GM23338 (cell line): ENCODE measurements around the gene TTC33. TPM values are rescaled to one million over a fixed set of nuclear protein-coding genes. Genes with fewer than 3 reads are reported as not detected.

Source experiments
- ATAC-seq: fragments of 200-7000 bp; cut with Tn5 transposase; 3 replicates; pipeline ENCODE4 v1.9.1; 2020
- DNase-seq: peaks from one replicate; pipeline ENCODE4 v3.0.0-alpha.2; 2015; ENCODE audit warnings: low spot score
- H2AFZ ChIP-seq: fragments of 200-600 bp; sonication (generic); 2 replicates; pipeline ENCODE4 v1.8.0; 2016; ENCODE audit warnings: antibody characterized with exemption, mild to moderate bottlenecking, moderate library complexity
- H3F3A ChIP-seq: fragments of 200-600 bp; sonication (generic); replicated peaks from 2 replicates; pipeline ENCODE4 v1.8.0; 2017; ENCODE audit warnings: antibody characterized with exemption, mixed run types, low read depth
- H3K27ac ChIP-seq: fragments of 200-600 bp; sonication (generic); 2 replicates; pipeline ENCODE4 v1.6.1; 2016; ENCODE audit warnings: low read depth
- H3K27me3 ChIP-seq: fragments of 200-600 bp; sonication (generic); 2 replicates; pipeline ENCODE4 v1.8.0; 2016; ENCODE audit warnings: mild to moderate bottlenecking, mixed run types, moderate library complexity; ENCODE audit not compliant: insufficient read depth
- H3K36me3 ChIP-seq: fragments of 200-600 bp; sonication (generic); 2 replicates; pipeline ENCODE4 v1.8.0; 2016; ENCODE audit warnings: mild to moderate bottlenecking; ENCODE audit not compliant: insufficient read depth
- H3K4me1 ChIP-seq: fragments of 200-600 bp; sonication (generic); 2 replicates; pipeline ENCODE4 v1.8.0; 2016; ENCODE audit warnings: mild to moderate bottlenecking, moderate library complexity; ENCODE audit not compliant: insufficient read depth
- H3K4me2 ChIP-seq: fragments of 200-600 bp; sonication (generic); 2 replicates; pipeline ENCODE4 v1.7.1; 2017; ENCODE audit warnings: mixed run types
- H3K4me3 ChIP-seq: fragments of 200-600 bp; sonication (generic); 2 replicates; pipeline ENCODE4 v1.6.1; 2016; ENCODE audit warnings: mixed run types
- H3K79me2 ChIP-seq: fragments of 200-600 bp; sonication (generic); replicated peaks from 2 replicates; pipeline ENCODE4 v1.8.0; 2017; ENCODE audit warnings: mild to moderate bottlenecking; ENCODE audit not compliant: insufficient read depth
- H3K9me2 ChIP-seq: fragments of 200-600 bp; sonication (generic); 2 replicates; pipeline ENCODE4 v1.8.0; 2017; ENCODE audit not compliant: insufficient read depth
- H4K20me1 ChIP-seq: fragments of 200-600 bp; sonication (generic); replicated peaks from 2 replicates; pipeline ENCODE4 v1.8.0; 2017; ENCODE audit warnings: mild to moderate bottlenecking; ENCODE audit not compliant: insufficient read depth
- H3K27ac Mint-ChIP-seq: 2 replicates; pipeline ENCODE4 v1.8.0; 2020; ENCODE audit warnings: inconsistent platforms, mild to moderate bottlenecking, moderate library complexity, mixed read lengths
- H3K27me3 Mint-ChIP-seq: 3 replicates; pipeline ENCODE4 v1.8.0; 2022; ENCODE audit warnings: low read depth, mild to moderate bottlenecking, moderate library complexity, mixed read lengths, inconsistent platforms; ENCODE audit not compliant: insufficient read depth, poor library complexity
- H3K36me3 Mint-ChIP-seq: 3 replicates; pipeline ENCODE4 v1.8.0; 2021; ENCODE audit warnings: low read depth, mild to moderate bottlenecking, inconsistent platforms, moderate library complexity, mixed read lengths
- H3K4me1 Mint-ChIP-seq: 3 replicates; pipeline ENCODE4 v1.8.0; 2020; ENCODE audit warnings: mild to moderate bottlenecking, inconsistent platforms, mixed read lengths
- H3K4me3 Mint-ChIP-seq: 3 replicates; pipeline ENCODE4 v1.8.0; 2021; ENCODE audit warnings: moderate library complexity, mild to moderate bottlenecking, inconsistent platforms, mixed read lengths
- H3K9me3 Mint-ChIP-seq: 3 replicates; pipeline ENCODE4 v1.8.0; 2020; ENCODE audit warnings: moderate library complexity, mild to moderate bottlenecking, inconsistent platforms, mixed read lengths
- CREB1 ChIP-seq: fragments of 250-450 bp; sonication (Bioruptor Pico); IDR thresholded peaks from 2 replicates; pipeline ENCODE4 v1.5.0; 2020; ENCODE audit warnings: low read depth, mild to moderate bottlenecking, moderate library complexity
- CTCF ChIP-seq, 2 experiments: fragments of 200-600 bp in 1 of 2; sonication (generic) in 1 of 2; conservative IDR thresholded peaks; 2 replicates each; pipeline versions ENCODE4 v1.5.1 to v1.6.1; 2016 to 2017; ENCODE audit warnings: antibody characterized with exemption in 2 of 2, low read depth in 2 of 2, mild to moderate bottlenecking in 2 of 2, moderate library complexity in 1 of 2
- EZH2 ChIP-seq: fragments of 200-600 bp; sonication (generic); IDR thresholded peaks from one replicate; pipeline ENCODE4 v1.8.0; 2017; ENCODE audit warnings: antibody characterized with exemption, mild to moderate bottlenecking, low read depth; ENCODE audit not compliant: unreplicated experiment
- EZH2phosphoT487 ChIP-seq: fragments of 200-600 bp; sonication (generic); IDR thresholded peaks from one replicate; pipeline ENCODE4 v1.8.1; 2018; ENCODE audit warnings: antibody characterized with exemption; ENCODE audit not compliant: unreplicated experiment
- JUNB ChIP-seq: IDR thresholded peaks from one replicate; pipeline ENCODE4 v1.6.1; 2016; ENCODE audit warnings: antibody characterized with exemption; ENCODE audit not compliant: unreplicated experiment
- POLR2AphosphoS5 ChIP-seq: IDR thresholded peaks from 2 replicates; pipeline ENCODE4 v1.6.1; 2016; ENCODE audit warnings: antibody characterized with exemption, low read depth
- ZNF114 ChIP-seq: fragments of 250-450 bp; sonication (Bioruptor Pico); IDR thresholded peaks from 2 replicates; pipeline ENCODE4 v1.5.0; 2020; ENCODE audit warnings: mild to moderate bottlenecking, moderate library complexity
- polyA plus RNA-seq: library from polyadenylated mRNA; unstranded; fragments of >200 nt; fragmentation: Nextera tagmentation; extraction: Ambion mirVana; gene quantifications from 2 replicates; pipeline ENCODE4 v1.2.1, GENCODE V29; 2016
- total RNA-seq: library from RNA; depleted of rRNA; stranded (reverse); fragments of >200 nt; shearing (Covaris generic); gene quantifications from 2 replicates; pipeline ENCODE4 v1.2.3, GENCODE V29; 2014
- TF ChIP-seq, protein P1 (sequence below): IDR thresholded peaks from one replicate; pipeline ENCODE4 v1.6.1; 2018; ENCODE audit warnings: antibody characterized with exemption; ENCODE audit not compliant: unreplicated experiment
- TF ChIP-seq, protein P2 (sequence below): IDR thresholded peaks from 2 replicates; pipeline ENCODE4 v1.6.1; 2016; ENCODE audit warnings: antibody characterized with exemption

Gene TTC33
- total and polyA plus RNA-seq, 2 experiments from 2014 or later, result 4.1 to 11.5 TPM

GRCh38 chr5:40605295-40605958 lies 150.3 kb downstream of the TTC33 start (continued):
- TF ChIP-seq, protein P1, sequence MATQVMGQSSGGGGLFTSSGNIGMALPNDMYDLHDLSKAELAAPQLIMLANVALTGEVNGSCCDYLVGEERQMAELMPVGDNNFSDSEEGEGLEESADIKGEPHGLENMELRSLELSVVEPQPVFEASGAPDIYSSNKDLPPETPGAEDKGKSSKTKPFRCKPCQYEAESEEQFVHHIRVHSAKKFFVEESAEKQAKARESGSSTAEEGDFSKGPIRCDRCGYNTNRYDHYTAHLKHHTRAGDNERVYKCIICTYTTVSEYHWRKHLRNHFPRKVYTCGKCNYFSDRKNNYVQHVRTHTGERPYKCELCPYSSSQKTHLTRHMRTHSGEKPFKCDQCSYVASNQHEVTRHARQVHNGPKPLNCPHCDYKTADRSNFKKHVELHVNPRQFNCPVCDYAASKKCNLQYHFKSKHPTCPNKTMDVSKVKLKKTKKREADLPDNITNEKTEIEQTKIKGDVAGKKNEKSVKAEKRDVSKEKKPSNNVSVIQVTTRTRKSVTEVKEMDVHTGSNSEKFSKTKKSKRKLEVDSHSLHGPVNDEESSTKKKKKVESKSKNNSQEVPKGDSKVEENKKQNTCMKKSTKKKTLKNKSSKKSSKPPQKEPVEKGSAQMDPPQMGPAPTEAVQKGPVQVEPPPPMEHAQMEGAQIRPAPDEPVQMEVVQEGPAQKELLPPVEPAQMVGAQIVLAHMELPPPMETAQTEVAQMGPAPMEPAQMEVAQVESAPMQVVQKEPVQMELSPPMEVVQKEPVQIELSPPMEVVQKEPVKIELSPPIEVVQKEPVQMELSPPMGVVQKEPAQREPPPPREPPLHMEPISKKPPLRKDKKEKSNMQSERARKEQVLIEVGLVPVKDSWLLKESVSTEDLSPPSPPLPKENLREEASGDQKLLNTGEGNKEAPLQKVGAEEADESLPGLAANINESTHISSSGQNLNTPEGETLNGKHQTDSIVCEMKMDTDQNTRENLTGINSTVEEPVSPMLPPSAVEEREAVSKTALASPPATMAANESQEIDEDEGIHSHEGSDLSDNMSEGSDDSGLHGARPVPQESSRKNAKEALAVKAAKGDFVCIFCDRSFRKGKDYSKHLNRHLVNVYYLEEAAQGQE, result no peak
- TF ChIP-seq EZH2, result no peak
- no peak for TF ChIP-seq JUNB
- no peak for TF ChIP-seq CREB1
- TF ChIP-seq POLR2AphosphoS5, result no peak
- TF ChIP-seq CTCF (conservative IDR thresholded peaks at IDR 0.05; ENCODE audit: low read depth in 2 of 2), result no peak
- TF ChIP-seq EZH2phosphoT487, result no peak
- TF ChIP-seq, protein P2, sequence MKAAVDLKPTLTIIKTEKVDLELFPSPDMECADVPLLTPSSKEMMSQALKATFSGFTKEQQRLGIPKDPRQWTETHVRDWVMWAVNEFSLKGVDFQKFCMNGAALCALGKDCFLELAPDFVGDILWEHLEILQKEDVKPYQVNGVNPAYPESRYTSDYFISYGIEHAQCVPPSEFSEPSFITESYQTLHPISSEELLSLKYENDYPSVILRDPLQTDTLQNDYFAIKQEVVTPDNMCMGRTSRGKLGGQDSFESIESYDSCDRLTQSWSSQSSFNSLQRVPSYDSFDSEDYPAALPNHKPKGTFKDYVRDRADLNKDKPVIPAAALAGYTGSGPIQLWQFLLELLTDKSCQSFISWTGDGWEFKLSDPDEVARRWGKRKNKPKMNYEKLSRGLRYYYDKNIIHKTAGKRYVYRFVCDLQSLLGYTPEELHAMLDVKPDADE, result no peak
- TF ChIP-seq ZNF114 (CRISPR knock-in tag), result no peak

GRCh38 chr5:40603378-40603777 lies 152.4 kb downstream of the TTC33 start:
- Histone ChIP-seq H3K4me2 (no peak overlapping the region), H3K27me3 (no peaks in the 10 kb centered on the region), H3K27ac (no peak overlapping the region), H3F3A (no peaks in the 10 kb centered on the region), H3K79me2 (no peaks in the 10 kb centered on the region), H3K4me1 (no peaks in the 10 kb centered on the region), H3K9me2 (peaks cover 7% of the 10 kb centered on the region), H4K20me1 (no peaks in the 10 kb centered on the region), H2AFZ (no peak overlapping the region), H3K4me3 (no peak overlapping the region), H3K36me3 (no peaks in the 10 kb centered on the region)
- Mint-ChIP-seq H3K4me1 (0 out of 3 replicates have a peak, but pooled peaks cover 3% of the 10 kb centered on the region), H3K9me3 (no peaks in the 10 kb centered on the region), H3K4me3 (no peak overlapping the region), H3K27ac (no peak overlapping the region), H3K27me3 (peaks cover under 1% of the 10 kb centered on the region), H3K36me3 (no peaks in the 10 kb centered on the region)
- DNase-seq, result no peak
- no peak for TF ChIP-seq JUNB
- no peak for ATAC-seq
